Stomach (tissue), 4 donors: ENCODE data around the gene RAMACL.

Experiments
- POLR2A ChIP-seq, 4 donors: fragments of 450-650 bp; IDR thresholded peaks; one replicate each; pipeline ENCODE4 v1.6.1; 2016; ENCODE audit warnings: antibody characterized with exemption in 4 of 4, control low read depth in 2 of 4, mild to moderate bottlenecking in 1 of 4, moderate library complexity in 1 of 4
- POLR2AphosphoS5 ChIP-seq, 3 donors: sonication (generic); formaldehyde crosslinking; IDR thresholded peaks; one replicate each; pipeline ENCODE4 v1.6.1; 2016; ENCODE audit warnings: antibody characterized with exemption in 3 of 3
- TF ChIP-seq, protein P1 (sequence below), 7 experiments: fragments of 450-650 bp in 4 of 7; fragments of 200-600 bp in 3 of 7; sonication (generic) in 3 of 7; IDR thresholded peaks; one replicate each; pipeline ENCODE4 v1.5.1; 2016 to 2019; ENCODE audit warnings: antibody characterized with exemption in 7 of 7, control low read depth in 2 of 7, mild to moderate bottlenecking in 1 of 7

DNA sequence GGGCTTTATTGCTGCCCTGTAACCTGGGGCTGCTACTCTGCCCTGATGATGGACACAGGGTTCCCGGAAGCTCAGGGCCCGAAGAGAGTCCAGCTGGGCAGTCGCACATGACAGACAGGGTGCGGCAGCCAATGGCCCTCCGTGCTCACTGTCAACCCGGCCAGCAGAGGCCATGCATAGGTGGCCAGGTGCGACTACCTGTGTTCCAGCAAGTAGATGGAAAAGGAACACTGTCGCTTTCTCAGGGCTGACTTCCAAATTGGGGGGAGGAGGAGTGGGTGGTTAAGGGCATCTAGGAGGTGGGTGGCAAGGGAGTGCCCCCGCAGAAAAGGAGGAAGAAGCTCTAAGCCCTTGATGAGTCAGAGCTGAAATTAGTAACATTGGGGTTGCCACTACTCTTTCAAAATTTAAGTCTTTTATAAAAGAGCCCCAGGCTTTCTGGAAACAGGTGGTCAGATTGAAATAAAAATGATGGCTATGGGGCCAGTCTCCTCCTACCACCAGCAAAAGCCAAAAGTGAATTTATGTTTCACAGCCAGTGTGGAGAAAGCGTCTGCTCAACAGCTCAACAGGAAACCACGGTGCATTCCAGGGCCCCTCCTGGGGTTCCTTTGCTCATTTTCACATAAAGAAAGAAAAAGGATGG, 2.3 kb upstream of the RAMACL start:
- TF ChIP-seq, protein P1, sequence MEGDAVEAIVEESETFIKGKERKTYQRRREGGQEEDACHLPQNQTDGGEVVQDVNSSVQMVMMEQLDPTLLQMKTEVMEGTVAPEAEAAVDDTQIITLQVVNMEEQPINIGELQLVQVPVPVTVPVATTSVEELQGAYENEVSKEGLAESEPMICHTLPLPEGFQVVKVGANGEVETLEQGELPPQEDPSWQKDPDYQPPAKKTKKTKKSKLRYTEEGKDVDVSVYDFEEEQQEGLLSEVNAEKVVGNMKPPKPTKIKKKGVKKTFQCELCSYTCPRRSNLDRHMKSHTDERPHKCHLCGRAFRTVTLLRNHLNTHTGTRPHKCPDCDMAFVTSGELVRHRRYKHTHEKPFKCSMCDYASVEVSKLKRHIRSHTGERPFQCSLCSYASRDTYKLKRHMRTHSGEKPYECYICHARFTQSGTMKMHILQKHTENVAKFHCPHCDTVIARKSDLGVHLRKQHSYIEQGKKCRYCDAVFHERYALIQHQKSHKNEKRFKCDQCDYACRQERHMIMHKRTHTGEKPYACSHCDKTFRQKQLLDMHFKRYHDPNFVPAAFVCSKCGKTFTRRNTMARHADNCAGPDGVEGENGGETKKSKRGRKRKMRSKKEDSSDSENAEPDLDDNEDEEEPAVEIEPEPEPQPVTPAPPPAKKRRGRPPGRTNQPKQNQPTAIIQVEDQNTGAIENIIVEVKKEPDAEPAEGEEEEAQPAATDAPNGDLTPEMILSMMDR (IDR thresholded peaks at IDR 0.05): no peak
- TF ChIP-seq POLR2AphosphoS5 (IDR thresholded peaks at IDR 0.05) (no peak), POLR2A (IDR thresholded peaks at IDR 0.05) (no peak)
